ENCODE measurements around the gene GRIN2A. TPM values are rescaled to one million over a fixed set of nuclear protein-coding genes. Genes with fewer than 3 reads are reported as not detected.
A peak's percentile ranks its signal among the peaks of the same experiment; 100 is the strongest.

The GRIN2A gene
- not detected for total RNA-seq
- not detected for polyA plus RNA-seq

DNA sequence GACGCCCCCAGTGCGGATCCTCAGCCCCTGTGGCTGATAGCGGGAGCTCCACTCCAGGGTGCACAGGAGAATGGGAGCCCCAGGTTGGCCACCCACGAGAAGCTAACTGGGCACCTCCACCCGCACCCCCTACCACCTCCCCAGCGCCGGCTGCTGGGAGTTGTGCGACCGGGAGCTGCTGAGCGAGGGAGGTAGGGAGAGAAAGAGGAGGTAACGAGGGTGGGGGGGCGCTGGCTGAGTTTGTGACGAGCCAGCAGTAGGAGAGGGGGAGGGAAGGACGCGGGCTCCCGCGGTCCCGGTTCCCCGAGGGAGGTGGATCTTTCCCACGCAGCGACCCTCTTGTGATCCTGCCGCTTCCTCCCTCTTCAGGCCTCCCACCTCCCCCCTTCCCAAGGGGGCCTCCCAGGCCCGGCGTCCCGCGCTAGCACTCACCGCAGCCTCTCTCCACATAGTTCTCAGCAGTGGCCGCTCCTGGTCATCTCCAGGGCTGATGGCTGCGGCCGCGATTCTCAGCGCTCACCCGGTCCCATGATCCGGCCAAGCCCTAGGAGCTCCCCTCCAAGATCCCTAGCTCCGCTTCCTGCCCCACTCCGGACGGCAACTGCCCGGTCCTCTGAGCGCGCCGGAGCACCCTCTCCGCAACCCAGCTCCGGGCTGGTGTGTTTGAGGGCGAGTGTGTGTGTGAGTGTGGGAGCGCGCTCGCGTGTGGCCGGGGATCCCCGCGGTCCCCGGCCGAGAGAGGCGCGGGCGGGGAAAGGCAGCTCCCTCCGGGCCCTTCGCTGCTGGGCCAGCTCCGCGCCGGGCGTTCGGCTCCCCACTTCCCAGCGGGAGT, at the start of gene GRIN2A:
GRIN2A (minus strand) TSS at position 207 of the 832 bp plus-strand sequence. CDS start 2,017 bp downstream, outside the sequence.
- no peak within 1 kb of the TSS for H3K4me3 Mint-ChIP-seq
- peaks cover 58% of the 10 kb centered on the region for H3K27me3 Mint-ChIP-seq
- H3K9me3 Mint-ChIP-seq = peaks cover 0 to 5% (median 0%) of the 10 kb centered on the region in 7 donors
- DNase-seq (no peak), ATAC-seq (ENCODE audit: low read depth in 2 of 2) (no peak)
- H3K27ac Mint-ChIP-seq = peak within 1 kb of the TSS in 1 of 3 donors; percentile 69
- H3K4me3 ChIP-seq (ENCODE audit: low read depth, low read length) = no peak within 1 kb of the TSS
- peaks cover 4% of the 10 kb centered on the region for H3K27me3 ChIP-seq (ENCODE audit: control insufficient read depth, insufficient read depth, low read length)
- no peak within 1 kb of the TSS for H3K27ac ChIP-seq (ENCODE audit: insufficient read depth, low read length, poor library complexity, severe bottlenecking)
- H3K4me1 ChIP-seq (ENCODE audit: control insufficient read depth, insufficient read depth, low read length, poor library complexity, severe bottlenecking) = peaks cover 10% of the 10 kb centered on the region
- H3K4me1 Mint-ChIP-seq = peaks cover 0 to 15% (median 2%) of the 10 kb centered on the region in 4 donors
- no peaks in the 10 kb centered on the region for H3K9me3 ChIP-seq (ENCODE audit: control insufficient read depth in 2 of 2, low read length in 2 of 2)
- no peaks in the 10 kb centered on the region for H3K36me3 Mint-ChIP-seq
- no peaks in the 10 kb centered on the region for H3K36me3 ChIP-seq (ENCODE audit: control insufficient read depth, insufficient read depth, low read length)

DNA sequence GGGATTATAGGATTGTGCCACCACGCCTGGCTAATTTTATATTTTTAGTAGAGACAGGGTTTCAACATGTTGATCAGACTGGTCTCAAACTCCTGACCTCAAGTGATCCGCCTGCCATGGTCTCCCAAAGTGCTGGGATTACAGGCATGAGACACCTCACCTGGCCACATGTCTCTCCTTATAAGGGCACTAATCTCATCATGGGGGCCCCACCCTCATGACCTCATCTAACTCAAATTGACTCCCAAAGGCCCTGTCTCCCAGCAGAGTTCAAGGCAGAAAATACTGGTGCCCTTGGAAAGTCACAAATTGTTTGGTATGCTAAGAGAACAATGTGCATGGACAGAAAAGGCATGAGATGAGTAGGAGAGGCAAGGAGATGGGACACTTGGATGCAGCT, 49.3 kb upstream of the GRIN2A start:
- Histone ChIP-seq H3K4me1 (ENCODE audit: control insufficient read depth, insufficient read depth, low read length, poor library complexity, severe bottlenecking) (no peaks in the 10 kb centered on the region), H3K9me3 (ENCODE audit: control insufficient read depth in 2 of 2, low read length in 2 of 2) (peaks cover 2 to 8% of the 10 kb centered on the region in 2 experiments), H3K27ac (ENCODE audit: insufficient read depth, low read length, poor library complexity, severe bottlenecking) (no peak overlapping the region), H3K4me3 (ENCODE audit: low read depth, low read length) (no peak overlapping the region), H3K36me3 (ENCODE audit: control insufficient read depth, insufficient read depth, low read length) (no peaks in the 10 kb centered on the region), H3K27me3 (ENCODE audit: control insufficient read depth, insufficient read depth, low read length) (no peaks in the 10 kb centered on the region)
- no peak overlapping the region for H3K4me3 Mint-ChIP-seq
- DNase-seq (no peak), ATAC-seq (ENCODE audit: low read depth in 2 of 2) (no peak)
- no peak overlapping the region for H3K27ac Mint-ChIP-seq
- no peaks in the 10 kb centered on the region for H3K36me3 Mint-ChIP-seq
- peaks cover 18% of the 10 kb centered on the region for H3K27me3 Mint-ChIP-seq
- H3K4me1 Mint-ChIP-seq = no peaks in the 10 kb centered on the region
- H3K9me3 Mint-ChIP-seq = peaks cover 0 to 21% (median 6%) of the 10 kb centered on the region in 7 donors

DNA sequence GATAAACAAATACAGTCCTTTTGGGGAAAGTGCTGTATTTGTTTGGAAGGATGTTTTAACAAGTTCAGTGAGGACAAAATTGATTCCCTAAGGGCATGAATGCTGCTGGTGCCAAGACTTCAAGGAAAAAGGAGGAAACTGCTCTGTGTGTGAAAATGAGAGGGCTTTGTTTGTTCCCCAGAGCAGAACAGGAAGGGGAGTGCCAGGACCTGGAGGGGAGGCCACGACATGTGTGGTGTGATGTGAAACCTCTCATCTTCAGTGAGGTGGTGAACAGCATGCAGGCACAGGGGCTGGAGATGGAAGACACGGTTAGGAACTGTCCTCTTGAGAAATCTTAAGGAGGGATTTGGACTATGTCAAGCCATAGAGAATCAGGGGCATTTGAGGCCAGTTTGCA, 46.6 kb upstream of the GRIN2A start:
- H3K36me3 ChIP-seq (ENCODE audit: control insufficient read depth, insufficient read depth, low read length) = no peaks in the 10 kb centered on the region
- H3K4me1 Mint-ChIP-seq = no peaks in the 10 kb centered on the region
- peaks cover 25% of the 10 kb centered on the region for H3K27me3 Mint-ChIP-seq
- H3K27me3 ChIP-seq (ENCODE audit: control insufficient read depth, insufficient read depth, low read length) = no peaks in the 10 kb centered on the region
- DNase-seq (no peak), ATAC-seq (ENCODE audit: low read depth in 2 of 2) (no peak)
- no peak overlapping the region for H3K27ac ChIP-seq (ENCODE audit: insufficient read depth, low read length, poor library complexity, severe bottlenecking)
- H3K9me3 ChIP-seq (ENCODE audit: control insufficient read depth in 2 of 2, low read length in 2 of 2) = peaks cover 2 to 8% of the 10 kb centered on the region in 2 experiments
- H3K36me3 Mint-ChIP-seq = no peaks in the 10 kb centered on the region
- H3K4me3 Mint-ChIP-seq = no peak overlapping the region
- no peak overlapping the region for H3K27ac Mint-ChIP-seq
- H3K4me3 ChIP-seq (ENCODE audit: low read depth, low read length) = no peak overlapping the region
- no peaks in the 10 kb centered on the region for H3K4me1 ChIP-seq (ENCODE audit: control insufficient read depth, insufficient read depth, low read length, poor library complexity, severe bottlenecking)
- peaks cover 0 to 21% (median 11%) of the 10 kb centered on the region in 7 donors for H3K9me3 Mint-ChIP-seq

DNA sequence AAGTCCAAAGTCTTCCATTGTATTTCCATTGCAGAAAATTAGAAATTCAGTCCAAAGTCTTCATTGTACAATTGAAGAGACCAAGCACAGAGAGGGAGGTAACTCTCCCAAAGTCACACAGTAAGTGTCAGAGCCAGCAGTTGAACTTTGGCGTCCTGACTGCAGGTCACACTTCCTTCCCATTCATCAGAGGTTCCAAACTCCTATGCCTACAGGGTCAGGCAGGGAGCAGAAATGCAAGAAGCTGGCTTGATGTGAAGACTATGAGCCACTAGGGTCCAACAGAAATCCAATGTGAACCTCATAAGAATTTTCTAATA, 44.7 kb upstream of the GRIN2A start:
- H3K4me1 Mint-ChIP-seq = no peaks in the 10 kb centered on the region

DNA sequence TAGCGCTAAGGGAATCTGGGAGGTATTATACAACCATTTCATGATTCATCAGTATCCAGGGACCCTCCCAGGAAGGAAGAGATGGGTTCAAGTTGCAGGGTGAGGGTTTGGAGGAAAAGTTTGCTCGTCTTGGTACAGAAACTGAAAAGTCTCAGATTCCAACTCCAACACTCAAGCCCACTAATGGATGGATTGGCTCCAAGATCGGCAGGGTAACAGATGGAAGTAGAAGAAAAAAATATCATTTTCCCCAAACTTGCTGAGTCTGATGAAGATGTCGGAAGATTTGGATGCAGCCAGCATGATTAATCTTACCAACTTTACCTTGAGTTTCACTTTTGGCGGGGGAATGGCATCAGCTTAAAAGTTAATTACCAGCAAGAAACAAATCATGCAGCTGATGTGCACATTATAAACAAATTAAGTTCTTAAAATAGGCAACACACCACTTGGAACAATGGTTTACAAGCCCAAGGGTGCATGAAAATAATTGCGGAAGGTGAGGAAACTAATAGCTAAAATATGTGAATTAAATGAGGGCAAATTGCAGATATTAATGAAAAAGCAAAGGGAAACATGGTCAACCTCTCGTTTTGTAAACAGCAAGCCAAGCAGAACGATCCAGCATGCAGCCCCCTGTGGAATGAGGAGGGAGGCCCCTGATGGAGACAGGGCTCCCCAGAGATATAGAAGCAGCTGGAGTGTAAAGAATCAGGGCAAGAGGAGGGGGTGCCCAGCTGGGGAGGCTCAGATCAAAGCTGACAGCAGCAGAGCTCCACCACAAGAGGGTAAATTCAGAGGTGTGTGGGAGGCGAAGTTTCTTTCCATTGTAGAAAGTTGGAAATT, 44.1 kb upstream of the GRIN2A start:
- peaks cover 19% of the 10 kb centered on the region for H3K27me3 Mint-ChIP-seq
- no peaks in the 10 kb centered on the region for H3K36me3 ChIP-seq (ENCODE audit: control insufficient read depth, insufficient read depth, low read length)
- no peaks in the 10 kb centered on the region for H3K9me3 ChIP-seq (ENCODE audit: control insufficient read depth in 2 of 2, low read length in 2 of 2)
- ATAC-seq (ENCODE audit: low read depth in 2 of 2) (no peak), DNase-seq (no peak)
- H3K4me1 Mint-ChIP-seq = no peaks in the 10 kb centered on the region
- H3K36me3 Mint-ChIP-seq = no peaks in the 10 kb centered on the region
- no peak overlapping the region for H3K27ac Mint-ChIP-seq
- peaks cover 0 to 10% (median 6%) of the 10 kb centered on the region in 7 donors for H3K9me3 Mint-ChIP-seq
- H3K4me3 ChIP-seq (ENCODE audit: low read depth, low read length) = no peak overlapping the region
- H3K4me1 ChIP-seq (ENCODE audit: control insufficient read depth, insufficient read depth, low read length, poor library complexity, severe bottlenecking) = no peaks in the 10 kb centered on the region
- H3K27ac ChIP-seq (ENCODE audit: insufficient read depth, low read length, poor library complexity, severe bottlenecking) = no peak overlapping the region
- H3K4me3 Mint-ChIP-seq = peak overlapping the region in 1 of 4 donors; percentile 51
- no peaks in the 10 kb centered on the region for H3K27me3 ChIP-seq (ENCODE audit: control insufficient read depth, insufficient read depth, low read length)

More for the DNA sequence above, 44.7 kb upstream of the GRIN2A start:
- no peaks in the 10 kb centered on the region for H3K27me3 ChIP-seq (ENCODE audit: control insufficient read depth, insufficient read depth, low read length)
- no peaks in the 10 kb centered on the region for H3K9me3 ChIP-seq (ENCODE audit: control insufficient read depth in 2 of 2, low read length in 2 of 2)
- H3K4me3 ChIP-seq (ENCODE audit: low read depth, low read length) = no peak overlapping the region
- no peaks in the 10 kb centered on the region for H3K36me3 ChIP-seq (ENCODE audit: control insufficient read depth, insufficient read depth, low read length)
- peaks cover 0 to 10% (median 7%) of the 10 kb centered on the region in 7 donors for H3K9me3 Mint-ChIP-seq
- no peak overlapping the region for H3K4me3 Mint-ChIP-seq
- peaks cover 19% of the 10 kb centered on the region for H3K27me3 Mint-ChIP-seq
- H3K4me1 ChIP-seq (ENCODE audit: control insufficient read depth, insufficient read depth, low read length, poor library complexity, severe bottlenecking) = no peaks in the 10 kb centered on the region
- DNase-seq (no peak), ATAC-seq (ENCODE audit: low read depth in 2 of 2) (no peak)
- H3K36me3 Mint-ChIP-seq = no peaks in the 10 kb centered on the region
- no peak overlapping the region for H3K27ac Mint-ChIP-seq
- H3K27ac ChIP-seq (ENCODE audit: insufficient read depth, low read length, poor library complexity, severe bottlenecking) = no peak overlapping the region

DNA sequence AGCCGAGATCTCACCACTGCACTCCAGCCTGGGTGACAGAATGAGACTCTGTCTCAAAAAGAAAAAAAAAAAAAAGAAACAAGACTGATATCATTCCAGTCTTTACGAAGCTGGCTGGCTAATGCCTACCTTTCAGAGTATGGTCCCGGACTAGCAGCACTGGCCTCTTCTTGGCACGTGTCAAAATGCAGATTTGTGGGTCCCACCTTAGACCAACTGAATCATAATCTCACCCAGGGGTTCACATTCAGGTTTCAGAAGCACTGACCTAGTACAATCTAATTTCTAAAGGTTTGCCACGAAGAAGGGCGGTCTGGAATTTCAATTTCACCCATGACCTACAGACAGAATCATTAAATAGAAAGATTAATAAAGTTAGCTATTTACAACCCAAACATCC, 43.4 kb upstream of the GRIN2A start:
- H3K27me3 ChIP-seq (ENCODE audit: control insufficient read depth, insufficient read depth, low read length) = no peaks in the 10 kb centered on the region
- DNase-seq (no peak), ATAC-seq (ENCODE audit: low read depth in 2 of 2) (no peak)
- no peak overlapping the region for H3K27ac ChIP-seq (ENCODE audit: insufficient read depth, low read length, poor library complexity, severe bottlenecking)
- H3K27ac Mint-ChIP-seq = no peak overlapping the region
- H3K9me3 ChIP-seq (ENCODE audit: control insufficient read depth in 2 of 2, low read length in 2 of 2) = no peaks in the 10 kb centered on the region
- H3K4me1 ChIP-seq (ENCODE audit: control insufficient read depth, insufficient read depth, low read length, poor library complexity, severe bottlenecking) = no peaks in the 10 kb centered on the region
- H3K36me3 Mint-ChIP-seq = no peaks in the 10 kb centered on the region
- no peak overlapping the region for H3K4me3 ChIP-seq (ENCODE audit: low read depth, low read length)
- H3K36me3 ChIP-seq (ENCODE audit: control insufficient read depth, insufficient read depth, low read length) = no peaks in the 10 kb centered on the region
- no peak overlapping the region for H3K4me3 Mint-ChIP-seq
- peaks cover 0 to 7% (median 1%) of the 10 kb centered on the region in 7 donors for H3K9me3 Mint-ChIP-seq
- no peaks in the 10 kb centered on the region for H3K4me1 Mint-ChIP-seq
- H3K27me3 Mint-ChIP-seq = peaks cover 19% of the 10 kb centered on the region

DNA sequence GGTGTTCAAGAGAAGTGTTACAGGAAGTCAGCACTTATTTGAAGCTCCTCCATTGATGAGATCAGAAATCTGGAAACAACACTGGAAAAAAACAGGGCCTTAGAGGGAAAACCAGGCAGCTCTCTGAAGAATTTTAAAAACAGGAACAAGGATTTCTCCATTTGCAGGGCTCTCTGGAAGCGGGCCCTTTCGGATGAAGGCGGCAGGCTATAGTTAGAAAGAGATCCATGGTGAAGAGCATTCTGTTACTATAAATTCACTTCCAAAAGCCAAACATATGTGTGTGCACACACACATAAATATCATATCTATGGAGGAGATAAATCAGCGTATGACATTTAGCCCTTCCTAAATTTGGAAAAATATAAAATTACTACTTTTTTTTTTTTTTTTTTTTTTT, 42.6 kb upstream of the GRIN2A start:
- Histone ChIP-seq H3K36me3 (ENCODE audit: control insufficient read depth, insufficient read depth, low read length) (no peaks in the 10 kb centered on the region), H3K4me3 (ENCODE audit: low read depth, low read length) (no peak overlapping the region), H3K27me3 (ENCODE audit: control insufficient read depth, insufficient read depth, low read length) (no peaks in the 10 kb centered on the region), H3K9me3 (ENCODE audit: control insufficient read depth in 2 of 2, low read length in 2 of 2) (no peaks in the 10 kb centered on the region), H3K4me1 (ENCODE audit: control insufficient read depth, insufficient read depth, low read length, poor library complexity, severe bottlenecking) (no peaks in the 10 kb centered on the region), H3K27ac (ENCODE audit: insufficient read depth, low read length, poor library complexity, severe bottlenecking) (no peak overlapping the region)
- no peak for DNase-seq
- H3K4me1 Mint-ChIP-seq = no peaks in the 10 kb centered on the region
- peaks cover 0 to 7% (median 0%) of the 10 kb centered on the region in 7 donors for H3K9me3 Mint-ChIP-seq
- H3K27ac Mint-ChIP-seq = no peak overlapping the region
- H3K4me3 Mint-ChIP-seq = no peak overlapping the region
- no peaks in the 10 kb centered on the region for H3K36me3 Mint-ChIP-seq
- ATAC-seq (ENCODE audit: low read depth in 2 of 2) = no peak
- H3K27me3 Mint-ChIP-seq = peaks cover 15% of the 10 kb centered on the region
